Measurements from ENCODE around the gene KCNJ6. TPM values are rescaled to one million over a fixed set of nuclear protein-coding genes. Genes with fewer than 3 reads are reported as not detected.

The KCNJ6 gene
- total RNA-seq, 1 donor: 0.36 TPM

DNA sequence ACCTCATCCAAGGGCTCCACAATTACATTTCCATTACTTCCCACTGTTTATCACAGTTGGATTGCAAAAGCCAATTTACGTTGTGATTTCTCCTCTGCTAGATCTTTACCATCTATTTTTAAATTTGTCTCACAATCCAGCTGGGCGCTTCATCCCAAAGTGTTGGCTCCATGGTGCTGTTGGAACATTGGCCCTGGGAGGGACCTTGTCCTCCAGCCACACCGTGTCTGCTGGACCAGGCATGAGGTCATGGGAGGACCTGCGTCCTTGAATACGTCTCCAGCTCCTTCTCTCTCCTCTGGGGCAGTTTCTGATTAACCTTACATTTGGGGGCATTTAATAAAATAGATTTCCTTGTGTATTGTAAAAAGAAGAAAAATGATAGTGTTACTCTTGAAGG is 125.4 kb downstream of the KCNJ6 start:
- peaks cover 24% of the 10 kb centered on the region for H3K4me1 ChIP-seq (ENCODE audit: insufficient read depth, low read length)
- H3K27me3 ChIP-seq (ENCODE audit: insufficient read depth, low read length): no peaks in the 10 kb centered on the region
- peaks cover 4% of the 10 kb centered on the region for H3K9me3 ChIP-seq (ENCODE audit: low read depth, low read length)
- DNase-seq (ENCODE audit: insufficient read length, low spot score, missing footprints): no peak
- TF ChIP-seq, protein P1, sequence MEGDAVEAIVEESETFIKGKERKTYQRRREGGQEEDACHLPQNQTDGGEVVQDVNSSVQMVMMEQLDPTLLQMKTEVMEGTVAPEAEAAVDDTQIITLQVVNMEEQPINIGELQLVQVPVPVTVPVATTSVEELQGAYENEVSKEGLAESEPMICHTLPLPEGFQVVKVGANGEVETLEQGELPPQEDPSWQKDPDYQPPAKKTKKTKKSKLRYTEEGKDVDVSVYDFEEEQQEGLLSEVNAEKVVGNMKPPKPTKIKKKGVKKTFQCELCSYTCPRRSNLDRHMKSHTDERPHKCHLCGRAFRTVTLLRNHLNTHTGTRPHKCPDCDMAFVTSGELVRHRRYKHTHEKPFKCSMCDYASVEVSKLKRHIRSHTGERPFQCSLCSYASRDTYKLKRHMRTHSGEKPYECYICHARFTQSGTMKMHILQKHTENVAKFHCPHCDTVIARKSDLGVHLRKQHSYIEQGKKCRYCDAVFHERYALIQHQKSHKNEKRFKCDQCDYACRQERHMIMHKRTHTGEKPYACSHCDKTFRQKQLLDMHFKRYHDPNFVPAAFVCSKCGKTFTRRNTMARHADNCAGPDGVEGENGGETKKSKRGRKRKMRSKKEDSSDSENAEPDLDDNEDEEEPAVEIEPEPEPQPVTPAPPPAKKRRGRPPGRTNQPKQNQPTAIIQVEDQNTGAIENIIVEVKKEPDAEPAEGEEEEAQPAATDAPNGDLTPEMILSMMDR (IDR thresholded peaks at IDR 0.05; ENCODE audit: extremely low read depth, low read depth, low read length): no peak
- H3K79me2 ChIP-seq (ENCODE audit: insufficient read depth, low read length): no peaks in the 10 kb centered on the region
- H3K4me3 ChIP-seq (ENCODE audit: insufficient read depth, low read length): no peak overlapping the region
- H3K4me2 ChIP-seq (ENCODE audit: insufficient read depth, low read length): no peak overlapping the region
- no peak overlapping the region for H2AFZ ChIP-seq (ENCODE audit: low read length)
- H4K20me1 ChIP-seq (ENCODE audit: insufficient read depth, low read length): no peaks in the 10 kb centered on the region
- no peaks in the 10 kb centered on the region for H3K36me3 ChIP-seq (ENCODE audit: insufficient read depth, low read length)
- no peak overlapping the region for H3K27ac ChIP-seq (ENCODE audit: low read depth, low read length)

DNA sequence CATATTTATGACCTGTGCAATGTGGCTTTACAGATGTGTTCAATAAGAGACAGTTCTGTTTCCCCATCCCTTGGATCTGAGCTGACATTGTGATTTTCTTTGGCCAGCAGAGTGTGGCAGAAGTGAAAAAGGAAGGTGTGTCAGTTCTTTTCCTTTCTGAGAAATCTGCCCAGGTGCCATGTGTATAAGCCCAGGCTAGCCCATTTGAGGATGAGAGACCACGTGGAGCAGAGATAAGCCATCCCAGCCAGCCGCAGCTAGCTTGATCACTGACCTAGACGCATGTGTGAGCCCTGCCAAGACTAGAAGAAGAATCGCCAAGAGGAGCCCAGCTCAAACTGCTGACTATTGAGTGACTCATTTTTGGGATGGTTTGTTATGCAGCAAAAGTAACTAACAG is 127.8 kb downstream of the KCNJ6 start:
- no peaks in the 10 kb centered on the region for H3K36me3 ChIP-seq (ENCODE audit: insufficient read depth, low read length)
- no peaks in the 10 kb centered on the region for H4K20me1 ChIP-seq (ENCODE audit: insufficient read depth, low read length)
- H3K79me2 ChIP-seq (ENCODE audit: insufficient read depth, low read length): no peaks in the 10 kb centered on the region
- no peak for DNase-seq (ENCODE audit: insufficient read length, low spot score, missing footprints)
- H3K27ac ChIP-seq (ENCODE audit: low read depth, low read length): peak overlapping the region; percentile 88
- peaks cover 4% of the 10 kb centered on the region for H3K9me3 ChIP-seq (ENCODE audit: low read depth, low read length)
- no peak overlapping the region for H3K4me2 ChIP-seq (ENCODE audit: insufficient read depth, low read length)
- no peaks in the 10 kb centered on the region for H3K27me3 ChIP-seq (ENCODE audit: insufficient read depth, low read length)
- no peak overlapping the region for H2AFZ ChIP-seq (ENCODE audit: low read length)
- peaks cover 36% of the 10 kb centered on the region for H3K4me1 ChIP-seq (ENCODE audit: insufficient read depth, low read length)
- TF ChIP-seq, protein P1 (IDR thresholded peaks at IDR 0.05; ENCODE audit: extremely low read depth, low read depth, low read length): no peak
- no peak overlapping the region for H3K4me3 ChIP-seq (ENCODE audit: insufficient read depth, low read length)

DNA sequence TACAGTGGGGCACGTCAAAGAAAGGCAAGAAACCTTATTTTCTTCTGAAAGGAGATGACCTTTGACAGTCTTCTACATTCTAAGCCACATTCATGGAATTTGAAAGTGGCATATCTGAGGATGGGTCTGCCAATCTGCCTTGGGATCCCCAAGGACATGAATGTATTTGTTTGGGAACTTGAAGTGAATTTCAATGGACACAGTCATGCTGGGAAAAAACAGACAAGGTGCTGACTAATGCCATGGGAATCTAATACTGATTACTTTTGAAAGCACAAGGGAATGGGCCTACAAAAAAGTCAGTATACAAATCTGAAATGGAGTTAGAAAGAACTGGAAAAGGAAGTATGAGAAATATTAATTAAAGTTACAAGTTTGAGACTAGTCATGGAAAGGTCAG is 128.8 kb downstream of the KCNJ6 start:
- Histone ChIP-seq H3K4me1 (ENCODE audit: insufficient read depth, low read length) (peaks cover 36% of the 10 kb centered on the region), H2AFZ (ENCODE audit: low read length) (no peak overlapping the region), H3K27ac (ENCODE audit: low read depth, low read length) (peak overlapping the region; percentile 88), H4K20me1 (ENCODE audit: insufficient read depth, low read length) (no peaks in the 10 kb centered on the region), H3K4me2 (ENCODE audit: insufficient read depth, low read length) (peak overlapping the region; percentile 53), H3K9me3 (ENCODE audit: low read depth, low read length) (peaks cover 4% of the 10 kb centered on the region), H3K36me3 (ENCODE audit: insufficient read depth, low read length) (no peaks in the 10 kb centered on the region), H3K4me3 (ENCODE audit: insufficient read depth, low read length) (no peak overlapping the region), H3K79me2 (ENCODE audit: insufficient read depth, low read length) (no peaks in the 10 kb centered on the region), H3K27me3 (ENCODE audit: insufficient read depth, low read length) (no peaks in the 10 kb centered on the region)
- TF ChIP-seq, protein P1 (IDR thresholded peaks at IDR 0.05; ENCODE audit: extremely low read depth, low read depth, low read length): no peak
- DNase-seq (ENCODE audit: insufficient read length, low spot score, missing footprints): peak; percentile 80

DNA sequence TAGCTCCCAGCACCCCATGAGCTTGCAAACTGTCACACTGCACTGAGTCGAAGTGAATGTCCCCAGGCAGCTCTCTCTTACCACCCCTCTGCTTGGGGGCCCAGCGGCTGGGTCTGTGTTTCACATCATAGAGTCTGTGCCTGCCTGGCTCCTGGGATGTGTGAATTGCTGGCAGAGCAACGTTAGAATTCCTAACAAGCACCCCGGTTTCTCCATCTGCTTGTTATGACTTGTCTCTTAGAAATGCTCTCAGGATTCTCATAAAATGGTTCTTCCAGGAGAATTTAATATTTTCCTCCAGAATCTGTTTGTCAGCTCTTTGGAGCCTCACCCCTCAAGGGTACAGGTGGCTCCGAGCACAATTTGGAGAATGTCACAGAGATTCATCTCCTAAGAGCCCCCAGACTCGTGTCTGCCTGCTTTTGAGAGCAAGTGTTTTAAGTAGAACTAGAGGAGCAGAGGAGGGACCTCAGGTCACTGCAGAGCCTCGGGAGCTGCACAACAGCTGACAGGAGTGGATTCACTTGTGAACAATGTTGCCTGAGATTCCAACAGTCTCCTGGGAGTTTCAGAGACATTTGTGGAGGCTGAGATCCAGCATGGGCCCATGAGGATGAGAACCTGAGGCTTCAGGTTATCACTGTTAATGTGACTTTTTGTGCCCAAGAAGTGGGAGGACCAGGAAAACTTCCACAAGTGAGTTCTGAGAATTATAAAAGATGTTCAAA is 131.5 kb downstream of the KCNJ6 start:
- peak overlapping the region; percentile 76 for H3K27ac ChIP-seq (ENCODE audit: low read depth, low read length)
- H3K4me3 ChIP-seq (ENCODE audit: insufficient read depth, low read length): no peak overlapping the region
- H3K9me3 ChIP-seq (ENCODE audit: low read depth, low read length): peaks cover 8% of the 10 kb centered on the region
- no peaks in the 10 kb centered on the region for H3K36me3 ChIP-seq (ENCODE audit: insufficient read depth, low read length)
- DNase-seq (ENCODE audit: insufficient read length, low spot score, missing footprints): no peak
- H3K27me3 ChIP-seq (ENCODE audit: insufficient read depth, low read length): no peaks in the 10 kb centered on the region
- TF ChIP-seq, protein P1 (IDR thresholded peaks at IDR 0.05; ENCODE audit: extremely low read depth, low read depth, low read length): no peak
- peak overlapping the region; percentile 39 for H2AFZ ChIP-seq (ENCODE audit: low read length)
- peaks cover 33% of the 10 kb centered on the region for H3K4me1 ChIP-seq (ENCODE audit: insufficient read depth, low read length)
- no peaks in the 10 kb centered on the region for H3K79me2 ChIP-seq (ENCODE audit: insufficient read depth, low read length)
- peak overlapping the region; percentile 57 for H3K4me2 ChIP-seq (ENCODE audit: insufficient read depth, low read length)
- H4K20me1 ChIP-seq (ENCODE audit: insufficient read depth, low read length): no peaks in the 10 kb centered on the region
